HEK293 (cell line): Measurements from ENCODE around the gene LTB4R.

ENCODE experiments used
- CTCF ChIP-seq: fragments of 450-650 bp; formaldehyde crosslinking; IDR thresholded peaks from 2 replicates; pipeline ENCODE4 v1.5.1; 2016; ENCODE audit warnings: missing biosample characterization, missing genetic modification characterization
- ELK4 ChIP-seq: IDR thresholded peaks from 2 replicates; pipeline ENCODE4 v1.6.1; 2011; ENCODE audit warnings: mild to moderate bottlenecking, low read depth, low read length, borderline replicate concordance
- INSM2 ChIP-seq: fragments of 450-650 bp; formaldehyde crosslinking; IDR thresholded peaks from 2 replicates; pipeline ENCODE4 v1.5.1; 2016; ENCODE audit warnings: missing biosample characterization, missing genetic modification characterization
- REST ChIP-seq: fragments of 450-650 bp; formaldehyde crosslinking; IDR thresholded peaks from 2 replicates; pipeline ENCODE4 v1.5.1; 2016; ENCODE audit warnings: missing biosample characterization, missing genetic modification characterization
- SALL2 ChIP-seq: fragments of 450-650 bp; formaldehyde crosslinking; IDR thresholded peaks from 2 replicates; pipeline ENCODE4 v1.5.0; 2017; ENCODE audit warnings: missing biosample characterization, mild to moderate bottlenecking, missing genetic modification characterization, borderline replicate concordance
- ZNF133 ChIP-seq: fragments of 450-650 bp; formaldehyde crosslinking; IDR thresholded peaks from 2 replicates; pipeline ENCODE4 v1.5.1; 2016; ENCODE audit warnings: missing biosample characterization, missing genetic modification characterization
- ZNF423 ChIP-seq: fragments of 450-650 bp; formaldehyde crosslinking; IDR thresholded peaks from 2 replicates; pipeline ENCODE4 v1.5.1; 2016; ENCODE audit warnings: missing biosample characterization, missing genetic modification characterization
- ZNF501 ChIP-seq: fragments of 450-650 bp; formaldehyde crosslinking; IDR thresholded peaks from 2 replicates; pipeline ENCODE4 v1.5.1; 2016; ENCODE audit warnings: missing biosample characterization, missing genetic modification characterization
- ZNF654 ChIP-seq: fragments of 450-650 bp; formaldehyde crosslinking; IDR thresholded peaks from 2 replicates; pipeline ENCODE4 v1.5.1; 2016; ENCODE audit warnings: low read depth, missing biosample characterization, missing genetic modification characterization
- ZNF747 ChIP-seq: fragments of 450-650 bp; formaldehyde crosslinking; IDR thresholded peaks from 2 replicates; pipeline ENCODE4 v1.5.1; 2016; ENCODE audit warnings: missing biosample characterization, missing genetic modification characterization
- ZNF777 ChIP-seq: fragments of 450-650 bp; formaldehyde crosslinking; IDR thresholded peaks from 2 replicates; pipeline ENCODE4 v1.5.1; 2017; ENCODE audit warnings: missing biosample characterization, missing genetic modification characterization, borderline replicate concordance

GRCh38 chr14:24266344-24267244 is 44.7 kb upstream of the LTB4R start:
- no peak for TF ChIP-seq INSM2 (tag by site-specific recombination)
- no peak for TF ChIP-seq ZNF747
- TF ChIP-seq CTCF (tag by site-specific recombination): no peak
- TF ChIP-seq ZNF423 (tag by site-specific recombination): no peak
- TF ChIP-seq ZNF654: no peak
- no peak for TF ChIP-seq ZNF501 (tag by site-specific recombination)
- no peak for TF ChIP-seq SALL2
- TF ChIP-seq ELK4: no peak
- TF ChIP-seq ZNF777 (tag by site-specific recombination): no peak
- TF ChIP-seq REST (tag by site-specific recombination): no peak
- no peak for TF ChIP-seq ZNF133 (tag by site-specific recombination)
